Activated T-cell treated with anti-CD3 and anti-CD28 coated beads, Interleukin-2, amount 50 U/mL, for 48 hours (primary cell): Measurements from ENCODE around the gene OGFRL1.
A peak's percentile ranks its signal among the peaks of the same experiment; 100 is the strongest.
"Not testable (repeated sequence)": the region's sequence is repeated elsewhere in the genome, so short reads cannot be mapped to it uniquely, and the experiment has no call there.

ENCODE experiments used
- DNase-seq, 2 experiments: peaks; one replicate each; pipeline ENCODE4 v3.0.0-alpha.2; 2020

OGFRL1 gene

GRCh38 chr6:71288228-71289038 lies at the start of gene OGFRL1:
Gene OGFRL1 (plus strand): TSS chr6:71288811. CDS start chr6:71288937, 126 bp downstream.
- DNase-seq: peak; percentile 69 to 78

- DNase-seq: no peak
These were observed 48.9 kb upstream of the OGFRL1 start for GRCh38 chr6:71239694-71240093.

- no peak for DNase-seq
These were observed 43.2 kb upstream of the OGFRL1 start for GRCh38 chr6:71245265-71246049.

GRCh38 chr6:71246596-71246995 lies 42.0 kb upstream of the OGFRL1 start:
- no peak for DNase-seq

GRCh38 chr6:71248306-71248765 lies 40.3 kb upstream of the OGFRL1 start:
- DNase-seq: no peak

GRCh38 chr6:71248878-71249544 lies 39.6 kb upstream of the OGFRL1 start:
- DNase-seq: no peak

GRCh38 chr6:71250099-71250602 lies 38.5 kb upstream of the OGFRL1 start:
- DNase-seq: no peak

GRCh38 chr6:71252410-71252809 lies 36.2 kb upstream of the OGFRL1 start:
- DNase-seq: no peak

- DNase-seq: no peak
These were observed 35.7 kb upstream of the OGFRL1 start for GRCh38 chr6:71252960-71253359.

- no peak for DNase-seq
These were observed 34.3 kb upstream of the OGFRL1 start for GRCh38 chr6:71254323-71254722.

GRCh38 chr6:71258078-71258866 lies 30.3 kb upstream of the OGFRL1 start:
- DNase-seq: no peak

GRCh38 chr6:71259888-71260604 lies 28.6 kb upstream of the OGFRL1 start:
- no peak for DNase-seq

GRCh38 chr6:71262914-71263313 lies 25.7 kb upstream of the OGFRL1 start:
- DNase-seq: no peak

- not testable (repeated sequence) for DNase-seq
These were observed 22.2 kb upstream of the OGFRL1 start for GRCh38 chr6:71266392-71266791.

- no peak for DNase-seq
These were observed 19.7 kb upstream of the OGFRL1 start for GRCh38 chr6:71268735-71269437.

GRCh38 chr6:71277926-71278600 lies 10.5 kb upstream of the OGFRL1 start:
- no peak for DNase-seq

GRCh38 chr6:71279321-71279720 lies 9.3 kb upstream of the OGFRL1 start:
- no peak for DNase-seq

- no peak for DNase-seq
These were observed 8.9 kb upstream of the OGFRL1 start for GRCh38 chr6:71279740-71280139.

- no peak for DNase-seq
These were observed 7.9 kb upstream of the OGFRL1 start for GRCh38 chr6:71280701-71281100.

- DNase-seq: no peak
These were observed 3.8 kb upstream of the OGFRL1 start for GRCh38 chr6:71284785-71285184.
